Measurements from ENCODE around the gene FHOD1.

GRCh38 chr16:67207249-67208091, 39.8 kb downstream of the FHOD1 start:
- TF ChIP-seq CTCF (conservative IDR thresholded peaks at IDR 0.05) (no peak), EZH2 (IDR thresholded peaks at IDR 0.05; ENCODE audit: low read depth) (no peak)

Data from PC-9 (cell line).